HepG2 (cell line): ENCODE measurements around the gene GLOD4. TPM values are rescaled to one million over a fixed set of nuclear protein-coding genes. Genes with fewer than 3 reads are reported as not detected.
A peak's percentile ranks its signal among the peaks of the same experiment; 100 is the strongest.

Experiments
- ATAC-seq: fragments of 200-7000 bp; cut with Tn5 transposase; 3 replicates; pipeline ENCODE4 v1.9.1; 2020; ENCODE audit warnings: mild to moderate bottlenecking, moderate library complexity
- BruUV-seq: library from RNA; stranded (reverse); fragments of 400-500 nt; replicated peaks from 2 replicates; lab custom pipeline; 2021; lab: Mats Ljungman, UMichigan
- CTCF ChIA-PET: fragments of 300-600 bp; formaldehyde crosslinking; extraction: SDS; loops from one replicate; lab custom pipeline; 2021; ENCODE audit warnings: low total read pairs, inconsistent platforms, low intra/inter-chr PET ratio; lab: Yijun Ruan, JAX
- POLR2A ChIA-PET: fragments of 350-600 bp; sonication (Branson Sonifier 250); formaldehyde crosslinking; loops from one replicate; lab custom pipeline; 2020; ENCODE audit warnings: antibody characterized with exemption, inconsistent platforms; lab: Yijun Ruan, JAX
- DNase-seq: peaks from one replicate; pipeline ENCODE4 v3.0.0-alpha.2; 2015; ENCODE audit warnings: low spot score
- FAIRE-seq: peaks from 3 replicates; lab custom pipeline; 2011; peaks lifted over from hg19 to GRCh38; lab: Jason Lieb, UNC
- H2AFZ ChIP-seq: one replicate; pipeline ENCODE4 v1.6.1; 2011; ENCODE audit warnings: low read length, inconsistent platforms
- H3K27ac ChIP-seq: fragments of 300-600 bp; 3 replicates; pipeline ENCODE4 v1.8.0; 2011; ENCODE audit warnings: mixed run types, mild to moderate bottlenecking, mixed read lengths, low read length, inconsistent platforms; ENCODE audit not compliant: insufficient read depth; ENCODE audit errors: extremely low read length
- H3K27me3 ChIP-seq, 2 experiments: fragments of 200-600 bp in 1 of 2; 2 replicates in 1 of 2; 3 replicates in 1 of 2; pipeline versions ENCODE4 v1.6.0 to v1.8.0; 2011; ENCODE audit warnings: low read length in 2 of 2, mild to moderate bottlenecking in 2 of 2, moderate library complexity in 2 of 2, inconsistent platforms in 1 of 2; ENCODE audit not compliant: insufficient read depth in 2 of 2, control insufficient read depth in 1 of 2
- H3K36me3 ChIP-seq, 2 experiments: fragments of 200-600 bp in 1 of 2; replicated peaks in 1 of 2; 2 replicates in 1 of 2; 3 replicates in 1 of 2; pipeline versions ENCODE4 v1.5.1 to v1.8.0; 2011; ENCODE audit warnings: low read length in 2 of 2, inconsistent platforms in 1 of 2; ENCODE audit not compliant: insufficient read depth in 2 of 2, control insufficient read depth in 1 of 2
- H3K4me1 ChIP-seq: 2 replicates; pipeline ENCODE4 v1.5.1; 2012; ENCODE audit warnings: low read length, inconsistent platforms; ENCODE audit not compliant: insufficient read depth
- H3K4me2 ChIP-seq: 2 replicates; pipeline ENCODE4 v1.6.0; 2011; ENCODE audit warnings: low read depth, low read length, inconsistent platforms
- H3K4me3 ChIP-seq, 3 experiments: fragments of 200-600 bp in 1 of 3; sonication (generic), shearing (Covaris generic) in 1 of 3; replicated peaks in 1 of 3; 2 replicates each; pipeline ENCODE4 v1.5.1; 2011 to 2016; ENCODE audit warnings: low read length in 3 of 3, inconsistent platforms in 2 of 3, low read depth in 2 of 3, mild to moderate bottlenecking in 2 of 3, control low read depth in 1 of 3, mixed read lengths in 1 of 3; ENCODE audit not compliant: insufficient read depth in 1 of 3
- H3K79me2 ChIP-seq: one replicate; pipeline ENCODE4 v1.6.1; 2011; ENCODE audit warnings: low read length, inconsistent platforms; ENCODE audit not compliant: insufficient read depth
- H3K9ac ChIP-seq: 2 replicates; pipeline ENCODE4 v1.6.0; 2011; ENCODE audit warnings: mild to moderate bottlenecking, low read depth, low read length, inconsistent platforms; ENCODE audit not compliant: insufficient read depth
- H3K9me3 ChIP-seq: 2 replicates; pipeline ENCODE4 v1.5.1; 2012; ENCODE audit warnings: mild to moderate bottlenecking, low read length
- H4K20me1 ChIP-seq: 2 replicates; pipeline ENCODE4 v1.6.0; 2011; ENCODE audit warnings: inconsistent platforms, mild to moderate bottlenecking, low read length, moderate library complexity; ENCODE audit not compliant: insufficient read depth
- ARID4A ChIP-seq: sonication (generic); formaldehyde crosslinking; IDR thresholded peaks from 2 replicates; pipeline ENCODE4 v1.5.0; 2020; ENCODE audit warnings: mild to moderate bottlenecking, missing genetic modification reagents, borderline replicate concordance
- ATF1 ChIP-seq: IDR thresholded peaks from 2 replicates; pipeline ENCODE4 v1.6.1; 2016; ENCODE audit warnings: mild to moderate bottlenecking, control low read depth
- HNF4A ChIP-seq: sonication (generic); formaldehyde crosslinking; IDR thresholded peaks from 2 replicates; pipeline ENCODE4 v1.4.0; 2020; ENCODE audit warnings: missing genetic modification reagents
- TAF1 ChIP-seq: sonication (generic); formaldehyde crosslinking; IDR thresholded peaks from 2 replicates; pipeline ENCODE4 v1.4.0; 2020; ENCODE audit warnings: missing genetic modification reagents
- ZNF687 ChIP-seq: sonication (generic); formaldehyde crosslinking; IDR thresholded peaks from 2 replicates; pipeline ENCODE4 v1.5.1; 2020; ENCODE audit warnings: mild to moderate bottlenecking, missing genetic modification reagents, moderate library complexity
- WGBS: methylation state at CpG from one replicate; pipeline ENCODE4 v1.1.6; 2017; ENCODE audit warnings: low lambda C conversion rate; 5-methylcytosine and 5-hydroxymethylcytosine counted together
- in situ Hi-C: cut with HindIII; loops from 2 replicates; pipeline ENCODE4 v1.10.0; 2017; ENCODE audit warnings: low pct_unique_long_range_greater_than_20kb; ENCODE audit not compliant: extremely low pct_ligation_motif_present
- intact Hi-C: fragments of 100-400 bp; cut with micrococcal nuclease; formaldehyde crosslinking; loops from one replicate; pipeline ENCODE4 v1.10.0; 2022; ENCODE audit not compliant: unreplicated experiment
- polyA plus RNA-seq, 8 experiments: library from polyadenylated mRNA; depleted of rRNA in 3 of 8; stranded (reverse) in 7 of 8; unstranded in 1 of 8; fragments of >200 nt; fragmentation: Illumina TruSeq in 4 of 8; extraction: Trizol in 4 of 8; gene quantifications; 2 replicates each; pipeline versions ENCODE4 v1.2.1 to v1.2.3, GENCODE V29; 2011 to 2016; ENCODE audit warnings: low read depth in 4 of 8, missing spikeins in 1 of 8, mixed read lengths in 1 of 8; ENCODE audit not compliant: insufficient read depth in 1 of 8
- total RNA-seq, 5 experiments: library from RNA; depleted of rRNA; stranded (reverse); fragments of >200 nt; fragmentation: Illumina TruSeq; extraction: Trizol; gene quantifications; 2 replicates each; pipeline ENCODE4 v1.2.3, GENCODE V29; 2016; ENCODE audit warnings: low read depth in 1 of 5

Gene GLOD4
- total and polyA plus RNA-seq, 2 of the 13 experiments (the other 11 are each of a cell fraction or from before 2014, with no cell fraction given): 53.7 to 87.8 TPM

GRCh38 chr17:811051-811784 is 29.1 kb upstream of the GLOD4 start:
- peaks cover 13 to 14% of the 10 kb centered on the region in 2 experiments; a peak in 4 of 5 replicates for H3K36me3 ChIP-seq
- in situ Hi-C loops: no loop called here
- peak overlapping the region; percentile 33 for H3K27ac ChIP-seq
- TF ChIP-seq TAF1 (no peak), ZNF687 (CRISPR knock-in tag) (peak; percentile 41; the same call in 1 of the 2 replicates), HNF4A (peak; percentile 32; the same call in 1 of the 2 replicates), ATF1 (CRISPR knock-in tag) (no peak), ARID4A (CRISPR knock-in tag) (peak; percentile 16; the same call in 1 of the 2 replicates)
- H3K4me1 ChIP-seq: peaks cover 11% of the 10 kb centered on the region
- no peaks in the 10 kb centered on the region for H3K79me2 ChIP-seq
- no peak overlapping the region for H2AFZ ChIP-seq
- no peak overlapping the region for H3K9ac ChIP-seq
- DNase-seq (no peak), FAIRE-seq (no peak), ATAC-seq (peak; percentile 82)
- WGBS: 69% methylated on average over 11 of the region's 29 CpGs
- no peaks in the 10 kb centered on the region for H3K27me3 ChIP-seq
- H3K4me2 ChIP-seq: peak overlapping the region; percentile 49
- intact Hi-C loops: no loop called here
- no peaks in the 10 kb centered on the region for H3K9me3 ChIP-seq
- POLR2A ChIA-PET: no interaction called here
- H3K4me3 ChIP-seq: peak overlapping the region in 2 of 3 experiments; percentile 16 to 37; a peak in 2 of 6 replicates
- no TSS peak for BruUV-seq
- CTCF ChIA-PET: no interaction called here
- H4K20me1 ChIP-seq: no peaks in the 10 kb centered on the region
